ENCODE measurements around the gene PTPRR.

PTPRR gene

DNA sequence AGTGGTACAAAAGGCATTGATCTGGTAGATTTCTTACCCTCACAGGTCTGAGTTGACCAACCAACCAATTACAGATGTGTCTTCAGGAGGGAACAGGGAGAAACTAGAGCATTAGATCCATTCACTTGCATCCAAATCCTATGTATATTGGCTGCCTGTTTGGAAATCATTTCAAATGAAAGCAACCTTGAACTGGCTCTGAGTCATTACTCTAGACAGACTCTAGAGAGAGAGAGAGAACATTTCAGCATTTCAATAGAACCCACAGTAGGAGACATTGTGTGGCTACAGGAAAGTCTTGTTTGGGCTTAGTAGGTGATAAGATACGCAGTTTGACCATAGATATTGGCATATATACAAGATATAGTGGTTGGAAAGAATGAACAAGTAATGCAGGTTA lies 114.5 kb downstream of the PTPRR start:
- Histone ChIP-seq H3K36me3 (no peaks in the 10 kb centered on the region), H3K4me3 (ENCODE audit: low read depth in 1 of 2, low read length in 1 of 2) (no peak overlapping the region), H3K9me3 (no peaks in the 10 kb centered on the region), H3K27ac (no peak overlapping the region), H3K27me3 (no peaks in the 10 kb centered on the region), H3K4me1 (ENCODE audit: control insufficient read depth in 1 of 2, insufficient read depth in 1 of 2, low read depth in 1 of 2, low read length in 1 of 2) (no peaks in the 10 kb centered on the region)
- TF ChIP-seq, protein P1, sequence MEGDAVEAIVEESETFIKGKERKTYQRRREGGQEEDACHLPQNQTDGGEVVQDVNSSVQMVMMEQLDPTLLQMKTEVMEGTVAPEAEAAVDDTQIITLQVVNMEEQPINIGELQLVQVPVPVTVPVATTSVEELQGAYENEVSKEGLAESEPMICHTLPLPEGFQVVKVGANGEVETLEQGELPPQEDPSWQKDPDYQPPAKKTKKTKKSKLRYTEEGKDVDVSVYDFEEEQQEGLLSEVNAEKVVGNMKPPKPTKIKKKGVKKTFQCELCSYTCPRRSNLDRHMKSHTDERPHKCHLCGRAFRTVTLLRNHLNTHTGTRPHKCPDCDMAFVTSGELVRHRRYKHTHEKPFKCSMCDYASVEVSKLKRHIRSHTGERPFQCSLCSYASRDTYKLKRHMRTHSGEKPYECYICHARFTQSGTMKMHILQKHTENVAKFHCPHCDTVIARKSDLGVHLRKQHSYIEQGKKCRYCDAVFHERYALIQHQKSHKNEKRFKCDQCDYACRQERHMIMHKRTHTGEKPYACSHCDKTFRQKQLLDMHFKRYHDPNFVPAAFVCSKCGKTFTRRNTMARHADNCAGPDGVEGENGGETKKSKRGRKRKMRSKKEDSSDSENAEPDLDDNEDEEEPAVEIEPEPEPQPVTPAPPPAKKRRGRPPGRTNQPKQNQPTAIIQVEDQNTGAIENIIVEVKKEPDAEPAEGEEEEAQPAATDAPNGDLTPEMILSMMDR (IDR thresholded peaks at IDR 0.05): no peak

DNA sequence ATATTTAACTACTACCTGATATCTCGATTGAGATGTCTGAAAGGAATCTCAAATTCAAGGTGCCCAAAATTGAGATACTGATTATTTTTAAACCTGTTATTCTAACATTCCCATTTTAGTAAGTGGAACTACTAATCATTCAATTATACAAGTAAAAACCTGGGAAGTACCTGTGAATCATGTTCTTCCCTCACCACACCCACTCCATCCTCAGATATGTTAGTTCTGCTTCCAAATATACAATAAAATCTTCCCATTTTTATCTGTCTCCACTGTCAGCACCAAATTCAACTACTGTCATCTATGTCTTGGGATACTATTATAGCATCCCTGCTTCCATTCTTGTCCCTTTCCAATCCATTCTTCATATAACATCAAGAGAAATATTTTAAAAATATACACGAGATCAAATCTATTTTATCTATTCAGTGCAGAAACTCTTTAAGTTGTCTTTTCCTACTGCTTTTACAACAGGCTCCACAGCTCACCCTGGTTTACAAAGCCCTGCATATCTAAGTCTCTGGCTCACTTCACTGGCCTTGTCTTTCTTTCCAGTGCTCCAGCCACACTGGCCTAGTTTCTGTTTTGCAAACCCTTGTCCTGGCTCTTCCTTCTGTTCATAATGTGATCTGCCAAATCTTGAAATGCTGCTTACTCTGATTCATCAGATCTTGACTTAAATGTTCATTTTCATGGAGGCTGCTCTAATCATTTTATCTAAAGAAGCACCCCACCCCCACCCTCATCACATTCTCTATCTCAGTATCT lies 122.3 kb downstream of the PTPRR start:
- Histone ChIP-seq H3K9me3 (no peaks in the 10 kb centered on the region), H3K27me3 (no peaks in the 10 kb centered on the region), H3K4me3 (ENCODE audit: low read depth in 1 of 2, low read length in 1 of 2) (no peak overlapping the region), H3K27ac (no peak overlapping the region), H3K36me3 (no peaks in the 10 kb centered on the region), H3K4me1 (ENCODE audit: control insufficient read depth in 1 of 2, insufficient read depth in 1 of 2, low read depth in 1 of 2, low read length in 1 of 2) (no peaks in the 10 kb centered on the region)
- TF ChIP-seq, protein P1 (IDR thresholded peaks at IDR 0.05): no peak

DNA sequence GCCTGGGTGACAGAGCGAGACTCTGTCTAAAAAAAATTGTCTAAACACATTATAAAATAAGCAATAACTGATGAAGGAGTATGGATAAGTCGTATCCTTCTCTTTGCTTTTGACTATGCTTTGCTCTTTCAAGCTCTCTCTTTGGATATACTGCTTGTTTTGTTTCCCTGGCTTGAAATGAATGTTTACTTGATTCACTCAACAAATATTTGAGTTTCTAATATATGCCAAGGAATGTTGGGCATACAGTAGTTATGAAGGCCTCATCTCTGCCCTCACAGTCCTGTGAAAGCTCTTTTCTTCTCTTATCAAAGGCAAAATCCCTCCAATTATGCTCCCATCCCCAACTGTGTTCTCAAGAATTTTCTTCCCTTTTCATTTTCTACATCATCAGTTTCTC lies 123.5 kb downstream of the PTPRR start:
- H3K9me3 ChIP-seq: no peaks in the 10 kb centered on the region
- no peaks in the 10 kb centered on the region for H3K27me3 ChIP-seq
- no peak overlapping the region for H3K4me3 ChIP-seq (ENCODE audit: low read depth in 1 of 2, low read length in 1 of 2)
- no peak overlapping the region for H3K27ac ChIP-seq
- no peaks in the 10 kb centered on the region for H3K36me3 ChIP-seq
- no peaks in the 10 kb centered on the region for H3K4me1 ChIP-seq (ENCODE audit: control insufficient read depth in 1 of 2, insufficient read depth in 1 of 2, low read depth in 1 of 2, low read length in 1 of 2)
- TF ChIP-seq, protein P1 (IDR thresholded peaks at IDR 0.05): no peak

DNA sequence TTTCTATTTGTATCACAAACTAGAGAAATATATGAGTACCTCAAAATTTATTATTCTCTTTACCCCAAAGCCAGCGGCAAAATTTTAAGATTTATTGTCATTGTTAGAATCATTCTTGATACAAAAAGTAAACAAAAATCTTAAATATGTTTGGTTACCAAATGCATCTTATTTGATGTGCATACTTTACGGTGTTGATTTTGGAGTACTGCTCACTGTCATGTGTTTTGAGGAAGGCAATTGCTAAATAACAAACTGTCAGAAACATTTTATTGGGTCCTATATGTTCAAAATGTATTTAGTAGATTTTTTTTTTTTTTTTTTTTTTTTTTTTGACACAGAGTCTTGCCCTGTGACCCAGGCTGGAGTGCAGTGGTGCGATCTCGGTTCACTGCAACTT lies 124.9 kb downstream of the PTPRR start:
- Histone ChIP-seq H3K9me3 (no peaks in the 10 kb centered on the region), H3K27me3 (no peaks in the 10 kb centered on the region), H3K4me3 (ENCODE audit: low read depth in 1 of 2, low read length in 1 of 2) (no peak overlapping the region), H3K4me1 (ENCODE audit: control insufficient read depth in 1 of 2, insufficient read depth in 1 of 2, low read depth in 1 of 2, low read length in 1 of 2) (no peaks in the 10 kb centered on the region), H3K27ac (no peak overlapping the region), H3K36me3 (no peaks in the 10 kb centered on the region)
- TF ChIP-seq, protein P1 (IDR thresholded peaks at IDR 0.05): no peak

DNA sequence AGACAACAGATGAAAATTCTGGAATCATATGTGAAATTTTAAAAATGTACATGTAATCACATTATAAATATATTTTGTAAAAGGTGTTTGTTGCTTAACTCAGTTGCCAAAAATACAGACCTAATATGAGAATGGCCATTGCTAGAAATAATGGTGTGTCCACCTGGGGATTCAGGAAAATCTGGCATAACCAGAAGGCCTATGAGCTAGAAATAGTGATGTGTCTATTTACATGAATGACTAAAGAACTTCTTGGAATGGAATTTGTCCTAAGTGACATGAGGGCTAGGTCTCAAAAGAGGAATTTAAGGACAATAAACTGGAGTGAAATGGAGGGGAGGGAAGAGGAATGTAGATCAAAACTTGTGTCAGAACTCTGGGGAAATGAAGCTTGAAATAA lies 126.4 kb downstream of the PTPRR start:
- H3K4me3 ChIP-seq (ENCODE audit: low read depth in 1 of 2, low read length in 1 of 2): no peak overlapping the region
- no peaks in the 10 kb centered on the region for H3K9me3 ChIP-seq
- H3K27me3 ChIP-seq: no peaks in the 10 kb centered on the region
- H3K36me3 ChIP-seq: no peaks in the 10 kb centered on the region
- no peak overlapping the region for H3K27ac ChIP-seq
- TF ChIP-seq, protein P1 (IDR thresholded peaks at IDR 0.05): no peak
- no peaks in the 10 kb centered on the region for H3K4me1 ChIP-seq (ENCODE audit: control insufficient read depth in 1 of 2, insufficient read depth in 1 of 2, low read depth in 1 of 2, low read length in 1 of 2)
